ENCODE measurements around the gene GNG8. TPM values are rescaled to one million over a fixed set of nuclear protein-coding genes. Genes with fewer than 3 reads are reported as not detected.

Gene GNG8
- total RNA-seq, 1 donor from 2014 or later: not detected

DNA sequence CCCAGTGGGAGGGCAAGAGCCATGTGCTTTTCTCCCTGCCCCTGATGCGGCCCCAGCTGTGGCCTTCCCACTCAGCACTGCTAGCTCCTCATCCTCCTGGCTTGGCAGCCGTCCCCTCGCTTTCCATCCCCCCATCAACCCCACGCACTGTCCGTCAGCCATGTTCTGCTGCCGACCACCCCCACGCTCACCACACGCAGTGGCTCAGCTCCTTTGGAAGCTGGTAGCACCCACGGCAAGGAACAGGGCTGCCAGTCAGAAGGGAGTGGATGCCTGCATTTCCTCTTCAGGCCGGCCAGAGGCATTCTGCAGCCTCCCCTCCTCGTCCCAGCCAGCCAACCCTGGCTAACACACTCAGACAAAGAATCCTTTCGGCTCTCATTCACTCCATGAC lies 28.6 kb downstream of the GNG8 start:
- intact Hi-C loops (cut with DNase I): no loop called here
- ATAC-seq (no peak), DNase-seq (ENCODE audit: missing footprints) (no peak)

DNA sequence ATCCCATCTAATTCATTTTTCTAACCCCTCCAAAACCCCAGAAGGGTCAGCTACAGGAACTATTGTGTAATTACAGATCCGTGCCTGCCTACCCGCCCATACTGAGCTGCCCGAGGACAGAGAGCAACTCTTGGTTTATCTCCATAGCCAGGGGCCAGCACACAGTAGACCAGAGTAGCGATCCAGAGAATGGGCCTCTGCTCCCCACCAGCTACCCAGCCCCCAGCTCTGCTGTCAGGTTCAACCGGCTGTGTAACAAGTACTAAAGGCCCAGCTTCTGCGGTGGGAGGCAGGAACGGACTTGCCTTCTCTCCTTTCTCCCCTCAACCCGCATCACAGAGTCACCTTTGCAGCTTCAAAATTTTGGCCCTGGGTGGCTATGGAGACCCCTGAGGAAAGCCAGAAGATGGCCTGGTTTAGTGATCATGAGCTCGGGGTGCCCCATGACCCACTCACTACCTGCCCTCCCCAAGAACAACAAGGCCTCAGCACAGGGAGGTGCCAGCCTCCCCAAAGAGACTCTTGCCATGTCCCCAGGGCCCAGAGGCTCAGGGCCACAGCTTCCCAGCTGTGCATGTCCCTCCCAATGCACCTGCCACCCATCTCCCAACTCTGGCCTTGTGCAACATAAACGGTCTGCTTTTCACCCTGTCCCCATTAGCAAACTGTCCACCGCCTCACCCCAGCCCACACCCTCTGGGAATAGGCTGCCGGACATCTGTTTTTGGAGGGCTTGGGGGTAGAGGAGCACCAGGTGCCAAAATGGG lies 29.1 kb downstream of the GNG8 start:
- intact Hi-C loops (cut with DNase I): no loop called here

DNA sequence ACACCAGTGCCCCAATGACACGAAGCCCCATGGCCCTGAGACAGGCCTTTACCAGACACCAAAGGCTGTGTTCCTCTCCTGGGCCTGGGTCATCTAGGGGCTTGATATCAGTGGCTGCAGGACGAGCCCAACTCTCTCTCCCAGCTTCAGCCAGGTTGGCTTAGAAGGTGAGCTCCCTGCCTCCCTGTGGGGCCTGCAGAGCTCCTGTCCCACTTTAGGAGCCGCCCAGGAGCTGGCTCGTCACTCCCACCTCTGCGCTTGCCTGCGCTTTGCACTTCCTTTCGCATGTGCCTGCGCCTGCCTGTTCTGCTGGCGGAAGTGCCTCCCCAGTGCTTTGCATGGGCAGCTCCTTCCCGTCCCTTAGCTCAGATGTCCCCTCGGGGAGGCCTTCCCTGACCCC lies 30.0 kb downstream of the GNG8 start:
- ATAC-seq (no peak), DNase-seq (ENCODE audit: missing footprints) (no peak)
- intact Hi-C loops (cut with DNase I): no loop called here

More for the DNA sequence above, 29.1 kb downstream of the GNG8 start:
- DNase-seq (ENCODE audit: missing footprints) (no peak), ATAC-seq (no peak)

DNA sequence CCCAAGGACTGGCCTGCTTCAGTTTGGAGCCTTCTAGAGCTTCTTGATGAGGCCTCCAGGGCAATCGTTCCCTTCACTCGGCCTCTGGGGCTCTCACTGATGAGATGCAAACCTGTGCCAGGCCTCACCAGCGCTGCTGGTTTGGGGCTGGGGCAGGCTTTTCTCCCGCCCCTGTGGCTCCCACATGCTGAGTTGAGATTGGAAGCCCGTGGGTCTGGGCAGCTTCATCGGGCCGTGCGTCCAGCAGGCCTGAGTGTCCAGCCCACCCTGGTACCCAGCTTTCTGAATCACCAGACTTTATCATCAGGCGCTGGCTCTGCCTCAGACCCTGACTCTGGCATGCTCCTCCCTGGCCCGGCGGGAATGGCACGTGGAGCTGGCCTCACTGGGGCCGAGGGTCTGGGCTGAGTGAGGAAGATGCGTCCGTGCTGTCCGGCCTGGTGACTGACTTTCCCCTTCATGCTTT lies 30.6 kb downstream of the GNG8 start:
- intact Hi-C loops (cut with DNase I): no loop called here
- no peak for DNase-seq (ENCODE audit: missing footprints)
- no peak for ATAC-seq

DNA sequence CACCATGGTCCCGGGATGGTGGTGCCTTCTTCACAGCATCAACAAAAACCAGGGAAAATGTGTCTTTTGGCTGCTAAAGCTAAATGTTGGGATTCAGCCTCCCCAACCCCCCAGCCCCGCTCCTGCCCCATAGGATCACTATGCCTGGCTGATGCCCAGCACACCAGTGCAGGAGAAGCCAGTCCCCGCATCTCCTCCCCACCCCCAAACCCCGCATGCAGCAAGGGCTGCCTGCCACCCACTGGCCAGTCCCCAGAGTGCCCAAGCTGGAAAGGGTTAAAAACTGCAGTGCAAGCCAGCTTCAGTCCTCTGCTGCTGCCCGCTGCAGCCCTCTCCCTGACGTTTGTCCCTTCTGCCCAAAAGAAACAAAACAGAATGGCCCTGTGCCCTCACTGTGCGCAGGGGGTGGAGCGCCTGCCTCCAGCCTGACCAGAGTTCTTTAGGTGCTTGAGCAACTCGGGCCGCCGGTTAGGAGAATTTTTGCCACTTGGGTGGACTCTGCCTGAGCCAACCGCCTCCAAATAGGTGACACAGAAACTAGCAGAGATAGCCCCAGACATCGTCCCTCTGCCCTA lies 31.1 kb downstream of the GNG8 start:
- DNase-seq (ENCODE audit: missing footprints) (no peak), ATAC-seq (no peak)
- intact Hi-C loops (cut with DNase I): no loop called here

DNA sequence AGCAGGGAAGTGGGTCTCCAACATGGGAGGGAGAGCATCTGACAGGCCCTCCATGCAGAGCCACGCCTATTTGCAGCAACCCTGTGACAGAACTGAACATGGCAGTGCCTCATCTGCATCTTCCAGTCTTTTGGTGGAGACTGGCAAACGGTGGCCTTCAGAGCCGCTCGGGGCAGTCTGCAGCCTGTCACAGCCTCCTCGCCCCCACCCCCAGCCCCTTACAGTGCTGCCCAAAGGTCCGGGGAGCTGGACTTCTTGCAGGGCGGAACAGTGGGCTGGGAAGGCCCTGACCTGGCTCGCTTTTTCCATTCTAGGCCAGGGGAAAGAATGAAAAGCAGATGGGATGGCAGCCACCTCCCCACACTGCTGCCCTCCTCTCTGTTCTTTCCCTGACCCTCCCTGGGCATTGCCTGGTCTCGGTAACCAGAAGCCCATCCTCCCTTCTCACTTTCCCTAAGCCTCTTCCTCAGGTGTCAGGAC lies 32.2 kb downstream of the GNG8 start:
- no peak for DNase-seq (ENCODE audit: missing footprints)
- intact Hi-C loops (cut with DNase I): no loop called here
- ATAC-seq: no peak

DNA sequence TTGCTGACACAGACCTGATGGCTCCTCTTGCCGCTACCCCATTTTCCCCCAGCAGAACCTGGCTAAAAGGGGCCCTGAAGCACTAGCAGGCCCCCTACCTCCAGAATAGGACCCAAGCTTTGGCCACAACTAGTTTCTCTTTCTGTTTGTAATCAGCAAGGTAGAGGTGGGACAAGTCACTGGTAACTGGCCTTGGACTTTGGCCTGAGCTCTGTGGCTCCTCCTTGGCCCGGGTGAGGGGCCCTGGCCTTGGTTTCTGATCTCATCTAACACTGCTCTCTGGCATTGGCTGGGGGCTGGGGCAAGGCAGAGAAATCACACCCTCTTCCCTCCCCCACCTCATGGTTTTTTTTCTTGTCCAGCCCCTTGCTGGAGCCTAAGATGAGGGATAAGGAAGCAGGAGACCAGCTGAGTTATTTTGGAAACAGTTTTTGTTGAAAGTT lies 32.8 kb downstream of the GNG8 start:
- DNase-seq (ENCODE audit: missing footprints) (no peak), ATAC-seq (no peak)
- intact Hi-C loops (cut with DNase I): no loop called here

DNA sequence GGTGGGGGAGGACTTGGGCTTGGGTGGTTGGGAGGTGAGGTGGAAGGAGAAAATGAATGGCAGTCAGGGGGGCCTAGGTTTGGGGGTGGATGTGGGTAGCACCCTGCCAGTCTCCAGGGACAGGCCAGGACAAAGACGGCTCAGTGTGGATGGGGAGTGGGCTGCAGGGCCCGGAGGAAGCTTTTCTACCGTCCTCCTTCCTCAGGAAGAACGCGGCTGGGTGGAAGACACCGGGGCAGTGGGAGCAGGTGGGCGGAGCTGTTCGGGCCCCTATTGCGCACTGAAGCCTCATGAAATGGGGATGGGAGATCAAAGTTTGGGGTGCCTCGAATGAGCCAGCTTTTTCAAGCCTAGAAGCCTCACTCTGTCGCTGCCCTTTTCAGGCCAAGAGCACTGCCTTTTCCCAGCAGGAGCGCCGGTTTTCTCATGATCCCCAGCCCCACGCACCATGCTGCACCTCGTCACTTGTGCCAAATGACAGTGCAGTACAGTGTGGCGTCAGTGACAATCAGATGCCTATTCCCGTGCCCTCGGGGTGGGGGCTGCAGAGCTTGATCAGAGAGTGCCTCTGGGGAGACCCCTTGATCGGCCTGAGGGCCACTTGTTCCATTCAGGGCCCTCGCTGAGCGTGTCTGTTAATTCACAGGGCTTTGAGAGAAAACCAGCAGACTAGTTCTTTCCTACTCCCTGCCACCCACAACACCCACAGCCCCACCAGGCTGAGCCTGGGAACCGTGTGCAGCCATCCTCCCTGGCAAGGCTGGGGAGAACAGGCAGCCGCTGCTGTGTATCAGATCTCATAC lies 33.4 kb downstream of the GNG8 start:
- no peak for ATAC-seq

DNA sequence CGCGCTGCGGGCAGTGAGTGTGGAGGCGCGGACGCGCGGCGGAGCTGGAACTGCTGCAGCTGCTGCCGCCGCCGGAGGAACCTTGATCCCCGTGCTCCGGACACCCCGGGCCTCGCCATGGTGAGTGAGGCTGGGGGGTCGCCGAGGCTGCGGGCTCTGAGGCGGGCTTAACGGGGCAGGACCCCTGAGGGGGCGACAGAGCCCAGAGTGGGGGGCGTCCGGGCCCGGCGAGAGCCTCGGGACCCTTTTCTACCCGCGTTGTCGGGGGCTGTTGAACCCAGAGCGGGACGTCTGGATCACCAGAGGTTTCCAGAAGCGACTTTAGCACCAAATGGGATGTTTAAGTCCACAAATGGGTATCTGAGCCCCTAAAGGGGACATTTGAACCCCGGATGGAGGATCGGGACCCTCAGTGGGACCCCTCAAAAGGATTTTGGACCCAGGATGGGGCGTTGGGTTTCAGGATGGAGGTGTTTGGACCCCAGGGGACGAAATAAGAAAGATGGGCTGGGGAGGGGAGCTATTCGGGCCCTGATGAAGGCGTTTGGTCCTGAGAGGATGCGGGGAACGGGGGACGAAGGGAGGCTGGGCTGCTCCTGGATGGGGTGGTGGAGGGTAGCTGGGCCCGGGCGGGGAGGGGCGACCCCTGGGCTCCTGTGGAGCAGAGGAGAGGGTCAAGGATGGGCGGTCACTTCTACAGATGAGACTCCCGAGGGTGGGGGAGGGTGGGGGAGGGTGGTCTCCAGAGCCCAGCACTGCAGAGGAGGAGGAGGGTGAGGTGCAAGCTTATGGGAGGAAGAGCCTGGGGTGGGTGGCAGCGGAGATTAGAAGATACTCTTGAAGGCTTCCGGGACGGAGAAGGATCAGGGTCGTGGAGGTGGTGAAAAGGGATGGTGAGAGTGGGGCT lies 34.4 kb downstream of the GNG8 start, which contains the start of gene CALM3:
CALM3 (plus strand) TSS at position 13 of the 907 bp plus-strand sequence; CDS start at position 118, 105 bp downstream.
- DNase-seq (ENCODE audit: missing footprints): no peak
- intact Hi-C loops (cut with DNase I): no loop called here
- ATAC-seq: no peak

More for the DNA sequence above, 33.4 kb downstream of the GNG8 start:
- intact Hi-C loops (cut with DNase I): no loop called here
- DNase-seq (ENCODE audit: missing footprints): no peak

DNA sequence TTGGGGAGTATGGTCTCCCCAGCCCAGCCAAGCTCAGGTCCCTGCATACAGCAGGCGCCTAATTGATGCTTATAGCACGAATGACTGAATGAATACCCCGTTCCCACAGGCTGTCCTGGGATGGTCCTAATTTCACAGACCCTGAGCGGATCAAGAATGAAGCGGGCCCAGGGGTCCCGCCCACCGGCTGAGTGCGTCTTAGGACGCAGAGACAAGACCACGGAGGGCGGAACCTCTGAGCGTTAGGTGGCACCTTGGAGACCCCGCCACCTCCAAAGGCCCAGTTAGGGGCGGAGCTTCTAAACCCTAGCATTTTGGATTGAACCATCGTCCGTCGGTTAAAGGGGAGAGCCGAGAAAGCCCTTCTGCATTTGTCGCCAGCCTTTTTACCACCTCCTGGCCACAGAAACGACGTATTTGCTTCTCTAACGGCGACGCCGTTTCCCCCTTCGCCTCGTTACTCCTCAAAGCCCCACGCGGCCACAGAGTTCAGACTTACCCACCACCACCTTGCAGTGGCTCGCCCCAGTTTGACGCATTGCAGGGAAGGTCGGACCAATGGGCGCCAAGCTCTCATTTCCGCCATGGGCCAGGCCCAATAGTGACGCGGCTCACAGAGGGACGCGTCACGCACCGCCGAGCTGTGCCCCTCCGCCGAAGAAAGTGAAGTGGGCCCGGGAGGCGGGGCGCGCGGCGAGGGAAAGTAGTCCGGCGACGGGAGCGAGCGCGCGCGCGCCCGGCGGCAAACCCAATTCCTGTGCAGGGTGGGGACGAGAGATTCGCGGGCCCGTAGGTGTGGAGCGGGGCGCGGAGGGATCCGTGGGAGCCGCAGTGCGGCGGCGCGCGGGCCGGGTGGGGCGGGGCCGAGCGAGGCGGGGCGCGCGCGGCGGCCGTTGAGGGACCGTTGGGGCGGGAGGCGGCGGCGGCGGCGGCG lies 35.4 kb downstream of the GNG8 start:
- DNase-seq (ENCODE audit: missing footprints) (peak; percentile 97), ATAC-seq (peak; percentile 93)
- intact Hi-C loops (cut with DNase I): no loop called here

DNA sequence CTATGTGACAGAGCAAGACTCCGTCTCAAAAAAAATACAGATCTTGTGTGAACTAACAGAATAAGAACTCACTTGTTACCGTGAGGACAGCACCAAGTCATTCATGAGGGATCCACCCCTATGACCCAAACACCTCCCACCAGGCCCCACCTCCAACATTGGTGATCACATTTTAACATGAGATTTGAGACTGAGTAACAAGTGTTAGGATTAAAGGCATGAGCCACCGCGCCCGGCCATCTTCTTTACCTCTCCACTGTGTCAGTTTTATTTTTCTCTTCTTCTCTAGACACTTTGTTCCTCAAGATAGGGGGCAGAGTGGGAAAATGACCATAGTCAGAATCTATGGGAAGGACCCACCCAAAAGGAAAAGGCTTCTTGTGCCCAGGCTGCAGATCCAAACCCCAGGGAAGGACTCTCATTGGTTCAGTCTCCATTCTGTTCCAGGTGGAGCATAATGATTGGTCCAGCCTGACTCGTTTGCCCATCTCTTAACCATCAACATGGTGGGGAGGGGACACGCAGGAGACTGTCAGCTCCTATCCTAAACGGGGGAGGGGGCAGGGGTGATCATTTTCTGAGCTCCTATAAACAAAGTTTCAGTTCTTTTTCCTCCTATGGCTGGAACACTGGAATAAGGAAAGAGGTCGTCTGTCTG lies 36.2 kb downstream of the GNG8 start:
- ATAC-seq (no peak), DNase-seq (ENCODE audit: missing footprints) (no peak)
- intact Hi-C loops (cut with DNase I): no loop called here

DNA sequence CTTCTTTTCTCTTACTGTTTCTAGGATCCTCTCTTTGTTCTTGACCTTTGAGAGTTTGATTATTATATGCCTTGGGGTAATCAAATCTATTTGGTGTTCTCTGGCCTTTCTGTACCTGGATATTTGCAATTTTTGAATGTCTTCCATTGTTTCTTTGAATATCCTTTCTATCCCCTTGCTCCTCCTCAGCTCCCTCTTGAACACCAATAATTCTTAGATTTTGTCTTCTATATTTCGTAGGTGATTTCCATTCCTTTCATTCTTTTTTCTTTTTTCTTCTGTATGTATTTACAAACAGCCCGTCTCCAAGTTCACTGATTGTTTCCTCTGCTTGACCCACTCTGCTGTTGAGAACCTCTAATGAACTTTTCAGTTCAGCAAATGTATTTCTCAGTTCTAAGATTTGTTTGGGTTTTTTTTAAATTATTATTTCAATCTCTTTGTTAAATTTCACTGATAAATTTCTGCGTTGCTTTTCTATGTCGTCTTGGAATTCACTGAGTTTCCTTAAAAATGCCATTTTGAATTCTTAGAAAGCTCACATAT lies 37.6 kb downstream of the GNG8 start:
- DNase-seq (ENCODE audit: missing footprints): no peak
- intact Hi-C loops (cut with DNase I): no loop called here
- ATAC-seq: no peak

DNA sequence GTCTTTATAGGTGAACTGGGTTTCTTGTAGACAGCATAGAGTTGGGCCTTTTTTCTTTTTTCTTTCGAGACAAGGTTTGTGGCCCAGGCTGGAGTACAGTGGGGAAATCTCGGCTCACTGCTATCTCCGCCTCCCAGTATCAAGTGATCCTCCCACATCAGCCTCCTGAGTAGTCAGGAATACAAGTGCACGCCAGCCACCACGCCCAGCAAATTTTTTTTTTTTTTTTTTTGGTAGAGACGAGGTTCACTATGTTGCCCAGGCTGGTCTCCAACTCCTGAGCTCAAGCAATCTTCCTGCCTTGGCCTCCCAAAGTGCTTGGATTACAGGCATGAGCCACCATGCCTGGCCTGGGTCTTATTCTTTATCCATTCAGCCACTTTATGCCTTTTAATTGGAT lies 40.0 kb downstream of the GNG8 start:
- intact Hi-C loops (cut with DNase I): no loop called here

DNA sequence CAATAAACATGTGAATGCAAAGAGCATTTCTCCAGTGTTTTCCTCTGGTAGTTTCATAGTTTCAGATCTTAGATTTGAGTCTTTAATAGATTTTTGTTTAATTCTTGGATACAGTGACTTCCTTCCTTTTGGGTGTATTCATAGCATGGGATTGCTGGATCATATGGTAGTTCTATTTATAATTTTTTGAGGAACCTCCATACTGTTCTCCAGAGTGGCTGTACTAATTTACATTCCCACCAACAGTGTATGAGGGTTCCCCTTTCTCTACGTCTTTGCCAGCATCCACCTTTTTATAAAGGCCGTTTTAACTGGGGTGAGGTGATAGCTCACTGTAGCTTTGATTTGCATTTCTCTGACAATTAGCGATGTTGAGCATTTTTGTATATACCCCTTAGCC lies 44.1 kb downstream of the GNG8 start:
- intact Hi-C loops (cut with DNase I): no loop called here
- ATAC-seq (no peak), DNase-seq (ENCODE audit: missing footprints) (no peak)

More for the DNA sequence above, 40.0 kb downstream of the GNG8 start:
- no peak for ATAC-seq
- DNase-seq (ENCODE audit: missing footprints): no peak

DNA sequence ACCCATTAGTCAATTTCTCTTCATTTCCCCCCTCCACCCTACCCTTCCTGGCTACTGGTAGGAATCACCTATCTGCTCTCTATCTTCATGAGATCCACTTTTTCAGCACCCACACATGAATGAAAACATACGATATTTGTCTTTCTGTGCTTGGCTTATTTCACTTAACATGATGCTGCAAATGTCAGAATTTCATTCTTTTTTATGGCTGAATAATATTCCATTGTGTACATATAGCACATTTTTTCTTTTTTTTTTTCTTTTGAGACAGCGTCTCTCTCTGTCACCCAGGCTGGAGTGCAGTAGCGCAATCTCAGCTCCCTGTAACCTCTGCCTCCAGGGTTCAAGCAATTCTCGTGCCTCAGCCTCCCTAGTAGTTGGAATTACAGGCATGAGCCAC lies 44.7 kb downstream of the GNG8 start:
- DNase-seq (ENCODE audit: missing footprints): no peak
- ATAC-seq: no peak
- intact Hi-C loops (cut with DNase I): no loop called here

DNA sequence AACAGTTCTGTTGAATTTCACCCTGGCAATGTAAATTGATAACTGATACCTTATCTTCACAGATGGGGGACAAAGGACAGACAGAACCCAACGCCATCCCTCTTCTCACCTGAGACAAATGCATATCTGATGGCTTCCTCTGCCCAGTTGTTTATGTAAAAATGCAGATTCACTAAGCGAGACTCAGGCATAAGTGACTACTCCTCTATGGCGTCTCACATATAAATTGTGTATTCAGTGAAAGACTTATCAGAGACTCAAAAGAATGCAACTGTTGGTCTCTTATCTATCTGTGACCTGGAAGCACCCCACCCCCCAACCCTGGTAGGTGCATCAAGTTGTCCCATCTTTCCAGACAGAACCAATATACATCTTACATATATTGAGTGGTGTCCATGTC lies 48.1 kb downstream of the GNG8 start:
- ATAC-seq (no peak), DNase-seq (ENCODE audit: missing footprints) (no peak)
- intact Hi-C loops (cut with DNase I): no loop called here

DNA sequence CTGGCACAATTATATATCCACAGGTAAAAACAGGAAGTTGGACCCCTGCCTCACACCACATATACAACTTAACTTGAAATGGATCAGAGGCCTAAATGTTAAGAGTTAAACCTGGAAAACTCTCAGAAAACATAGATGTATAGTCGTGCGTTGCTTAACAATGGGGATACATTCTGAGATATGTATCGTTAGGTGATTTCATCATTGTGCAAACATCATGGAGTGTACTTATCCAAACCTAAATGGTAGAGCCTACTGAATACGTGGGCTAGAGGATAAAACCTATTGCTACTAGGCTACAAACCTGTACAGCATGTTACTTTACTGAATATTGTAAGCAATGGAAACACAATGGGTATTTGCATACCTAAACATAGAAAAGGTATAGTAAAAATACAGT lies 49.7 kb downstream of the GNG8 start:
- DNase-seq (ENCODE audit: missing footprints) (no peak), ATAC-seq (no peak)
- intact Hi-C loops (cut with DNase I): no loop called here
